ENCODE results near the gene ITPRIPL2. TPM values are rescaled to one million over a fixed set of nuclear protein-coding genes. Genes with fewer than 3 reads are reported as not detected.
A peak's percentile ranks its signal among the peaks of the same experiment; 100 is the strongest.

ITPRIPL2 gene
- total and polyA plus RNA-seq, 10 donors: 2.2 to 41.5 (median 24.9) TPM

DNA sequence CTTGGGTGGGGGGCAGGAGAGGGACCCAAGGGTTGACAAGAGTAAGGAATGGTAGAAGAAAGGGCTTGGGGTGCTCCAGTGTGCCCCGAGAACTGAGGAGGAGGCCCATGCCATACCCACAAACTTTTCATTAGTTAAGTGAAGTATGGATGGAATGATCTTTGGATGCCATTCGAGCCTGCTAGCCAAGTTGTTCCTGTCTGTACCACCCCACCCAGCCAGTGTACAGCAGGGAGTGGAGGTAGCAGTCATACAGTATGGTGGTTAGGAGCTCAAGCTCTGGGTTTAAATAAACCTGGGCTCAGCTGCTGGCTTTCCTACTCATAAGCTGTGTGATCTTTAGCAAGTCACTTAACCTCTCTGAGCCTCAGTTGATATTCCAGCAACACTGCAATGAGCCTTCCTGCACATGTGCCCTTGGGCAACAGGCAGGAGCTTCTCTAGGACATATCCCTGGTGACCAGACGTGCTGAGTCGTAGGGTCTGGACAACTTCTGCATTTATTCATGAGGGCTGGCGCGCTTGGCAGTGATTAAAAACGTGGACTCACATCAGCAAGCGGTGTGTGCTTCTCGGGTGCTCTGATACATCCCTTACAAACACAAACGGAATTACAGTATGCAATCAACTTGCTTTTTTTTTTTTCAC is 22.9 kb downstream of the ITPRIPL2 start:
- 42 to 56% (median 46%) methylated on average over 10 of the region's 10 CpGs for WGBS, 5 donors
- intact Hi-C loops (cut with DNase I; ENCODE audit: low total_unique reads): no loop called here
- Histone ChIP-seq H3K36me3 (no peaks in the 10 kb centered on the region), H3K27me3 (replicated peaks in 1 of 7) (no peaks in the 10 kb centered on the region), H3K27ac (no peak overlapping the region), H3K4me3 (no peak overlapping the region), H3K4me1 (peaks cover 0 to 52% (median 10%) of the 10 kb centered on the region in 6 donors), H3K9me3 (no peaks in the 10 kb centered on the region)
- no peak for DNase-seq
- TF ChIP-seq POLR2A (IDR thresholded peaks at IDR 0.05): no peak
- TF ChIP-seq, protein P1, sequence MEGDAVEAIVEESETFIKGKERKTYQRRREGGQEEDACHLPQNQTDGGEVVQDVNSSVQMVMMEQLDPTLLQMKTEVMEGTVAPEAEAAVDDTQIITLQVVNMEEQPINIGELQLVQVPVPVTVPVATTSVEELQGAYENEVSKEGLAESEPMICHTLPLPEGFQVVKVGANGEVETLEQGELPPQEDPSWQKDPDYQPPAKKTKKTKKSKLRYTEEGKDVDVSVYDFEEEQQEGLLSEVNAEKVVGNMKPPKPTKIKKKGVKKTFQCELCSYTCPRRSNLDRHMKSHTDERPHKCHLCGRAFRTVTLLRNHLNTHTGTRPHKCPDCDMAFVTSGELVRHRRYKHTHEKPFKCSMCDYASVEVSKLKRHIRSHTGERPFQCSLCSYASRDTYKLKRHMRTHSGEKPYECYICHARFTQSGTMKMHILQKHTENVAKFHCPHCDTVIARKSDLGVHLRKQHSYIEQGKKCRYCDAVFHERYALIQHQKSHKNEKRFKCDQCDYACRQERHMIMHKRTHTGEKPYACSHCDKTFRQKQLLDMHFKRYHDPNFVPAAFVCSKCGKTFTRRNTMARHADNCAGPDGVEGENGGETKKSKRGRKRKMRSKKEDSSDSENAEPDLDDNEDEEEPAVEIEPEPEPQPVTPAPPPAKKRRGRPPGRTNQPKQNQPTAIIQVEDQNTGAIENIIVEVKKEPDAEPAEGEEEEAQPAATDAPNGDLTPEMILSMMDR (IDR thresholded peaks at IDR 0.05 in 8 of 11, conservative IDR thresholded peaks at IDR 0.05 in 3 of 11): no peak
- TF ChIP-seq POLR2AphosphoS5 (IDR thresholded peaks at IDR 0.05): peak in 1 of 3 donors; percentile 40

DNA sequence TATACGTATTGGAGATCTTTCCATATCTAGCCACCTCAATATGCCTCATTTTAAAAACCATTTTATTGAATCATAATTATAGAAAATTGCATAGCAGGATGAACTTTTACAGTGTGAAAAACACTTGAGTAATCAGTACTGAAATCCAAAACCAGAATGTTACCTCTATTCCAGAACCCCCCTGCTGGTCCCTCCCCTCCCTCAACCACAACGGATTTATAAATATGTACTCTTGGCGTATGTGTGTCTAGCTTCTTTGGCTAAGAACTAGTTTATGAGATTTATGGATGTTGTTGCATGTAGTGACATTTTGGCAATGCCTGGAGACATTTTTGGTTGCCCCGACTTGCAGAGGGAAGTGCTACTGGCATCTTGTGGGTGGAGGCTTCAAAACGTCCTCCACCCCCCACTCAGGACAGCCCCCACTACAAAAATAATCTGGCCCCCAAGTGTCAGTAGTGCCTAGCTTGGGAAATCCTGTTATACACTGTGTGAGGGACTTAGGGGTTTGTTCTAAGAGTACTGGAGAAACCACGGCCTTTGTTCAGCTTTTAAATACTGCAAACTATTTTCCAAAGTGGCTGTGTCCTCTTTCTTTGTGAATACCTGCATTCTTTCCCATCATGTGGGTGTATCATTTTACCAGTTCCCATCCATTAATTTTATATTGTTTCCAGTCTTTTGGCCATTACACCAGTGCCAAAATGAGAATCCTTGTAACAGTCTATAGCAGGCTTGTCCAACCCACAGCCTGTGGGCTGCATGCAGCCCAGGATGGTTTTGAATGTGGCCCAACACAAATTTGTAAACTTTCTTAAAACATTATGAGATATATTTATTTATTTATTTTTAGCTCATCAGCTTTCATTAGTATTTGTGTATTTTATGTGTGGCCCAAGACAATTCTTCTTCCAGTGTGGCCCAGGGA is 23.7 kb downstream of the ITPRIPL2 start:
- Histone ChIP-seq H3K27ac (no peak overlapping the region), H3K36me3 (no peaks in the 10 kb centered on the region), H3K4me3 (no peak overlapping the region), H3K4me1 (peaks cover 0 to 44% (median 10%) of the 10 kb centered on the region in 6 donors), H3K9me3 (no peaks in the 10 kb centered on the region), H3K27me3 (replicated peaks in 1 of 7) (peaks cover 0 to 4% (median 0%) of the 10 kb centered on the region in 7 donors)
- intact Hi-C loops (cut with DNase I; ENCODE audit: low total_unique reads): no loop called here
- TF ChIP-seq POLR2A (IDR thresholded peaks at IDR 0.05) (no peak), POLR2AphosphoS5 (IDR thresholded peaks at IDR 0.05) (no peak)
- TF ChIP-seq, protein P1 (IDR thresholded peaks at IDR 0.05 in 8 of 11, conservative IDR thresholded peaks at IDR 0.05 in 3 of 11): no peak
- no peak for DNase-seq
- 40 to 62% (median 52%) methylated on average over 6 of the region's 6 CpGs for WGBS, 5 donors

DNA sequence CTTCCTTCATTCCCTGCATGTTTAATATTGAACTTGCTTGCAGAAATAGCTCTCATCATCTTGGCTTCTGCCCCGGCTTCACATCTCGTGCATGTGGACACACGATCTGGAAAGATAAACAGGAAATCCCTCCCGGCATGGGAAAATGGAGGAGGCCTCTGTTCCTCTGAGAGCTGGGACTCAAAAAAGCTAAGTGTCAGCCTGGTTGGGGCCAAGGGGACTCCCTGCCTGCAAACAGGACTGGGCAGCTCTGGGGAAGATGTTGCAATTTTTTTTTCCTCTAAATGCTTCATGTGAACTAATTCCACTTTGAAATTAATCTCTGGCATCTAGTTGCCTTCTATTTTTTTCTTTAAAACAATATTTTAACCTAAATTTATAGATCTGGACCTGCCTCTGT is 24.8 kb downstream of the ITPRIPL2 start:
- TF ChIP-seq, protein P1 (IDR thresholded peaks at IDR 0.05 in 8 of 11, conservative IDR thresholded peaks at IDR 0.05 in 3 of 11): no peak
- TF ChIP-seq POLR2AphosphoS5 (IDR thresholded peaks at IDR 0.05) (peak in 1 of 3 donors; percentile 54), POLR2A (IDR thresholded peaks at IDR 0.05) (no peak)
- Histone ChIP-seq H3K27me3 (replicated peaks in 1 of 7) (peaks cover 0 to 7% (median 0%) of the 10 kb centered on the region in 7 donors), H3K27ac (no peak overlapping the region), H3K9me3 (no peaks in the 10 kb centered on the region), H3K4me3 (no peak overlapping the region), H3K4me1 (peaks cover 0 to 38% (median 9%) of the 10 kb centered on the region in 6 donors), H3K36me3 (no peaks in the 10 kb centered on the region)
- 21 to 46% (median 41%) methylated on average over 4 of the region's 4 CpGs for WGBS, 5 donors
- no peak for DNase-seq
- intact Hi-C loops (cut with DNase I; ENCODE audit: low total_unique reads): no loop called here

All from spleen (tissue), 11 donors.